Retinal pigment epithelial cell (primary cell): ENCODE results near the gene FOXR2.

ENCODE experiments used
- DNase-seq: peaks from one replicate; pipeline ENCODE4 v3.0.0-alpha.2; 2010; ENCODE audit warnings: low read depth
- H3K4me3 ChIP-seq: 2 replicates; pipeline ENCODE4 v1.5.1; 2011; ENCODE audit warnings: mild to moderate bottlenecking, low read length, control low read depth, moderate library complexity
- TF ChIP-seq, protein P1 (sequence below): conservative IDR thresholded peaks from 2 replicates; pipeline ENCODE4 v1.5.1; 2011; ENCODE audit warnings: low read depth, low read length, control low read depth, inconsistent platforms

FOXR2 gene

DNA sequence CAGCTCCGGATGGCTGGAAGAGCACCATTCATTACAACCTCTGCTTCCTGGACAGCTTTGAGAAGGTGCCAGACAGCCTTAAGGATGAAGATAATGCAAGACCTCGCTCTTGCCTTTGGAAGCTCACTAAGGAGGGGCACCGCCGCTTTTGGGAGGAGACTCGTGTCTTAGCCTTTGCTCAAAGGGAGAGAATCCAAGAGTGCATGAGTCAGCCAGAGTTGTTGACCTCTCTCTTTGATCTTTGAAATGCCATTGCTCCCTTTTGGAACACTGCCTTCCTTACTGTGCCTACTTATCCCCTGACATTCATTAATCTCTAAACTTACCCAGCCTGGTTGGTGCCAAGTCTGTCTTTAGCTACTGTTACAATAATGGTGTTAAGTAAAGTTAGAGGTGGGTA lies 1.2 kb downstream of the FOXR2 start:
- DNase-seq: no peak
- no peak overlapping the region for H3K4me3 ChIP-seq
- TF ChIP-seq, protein P1, sequence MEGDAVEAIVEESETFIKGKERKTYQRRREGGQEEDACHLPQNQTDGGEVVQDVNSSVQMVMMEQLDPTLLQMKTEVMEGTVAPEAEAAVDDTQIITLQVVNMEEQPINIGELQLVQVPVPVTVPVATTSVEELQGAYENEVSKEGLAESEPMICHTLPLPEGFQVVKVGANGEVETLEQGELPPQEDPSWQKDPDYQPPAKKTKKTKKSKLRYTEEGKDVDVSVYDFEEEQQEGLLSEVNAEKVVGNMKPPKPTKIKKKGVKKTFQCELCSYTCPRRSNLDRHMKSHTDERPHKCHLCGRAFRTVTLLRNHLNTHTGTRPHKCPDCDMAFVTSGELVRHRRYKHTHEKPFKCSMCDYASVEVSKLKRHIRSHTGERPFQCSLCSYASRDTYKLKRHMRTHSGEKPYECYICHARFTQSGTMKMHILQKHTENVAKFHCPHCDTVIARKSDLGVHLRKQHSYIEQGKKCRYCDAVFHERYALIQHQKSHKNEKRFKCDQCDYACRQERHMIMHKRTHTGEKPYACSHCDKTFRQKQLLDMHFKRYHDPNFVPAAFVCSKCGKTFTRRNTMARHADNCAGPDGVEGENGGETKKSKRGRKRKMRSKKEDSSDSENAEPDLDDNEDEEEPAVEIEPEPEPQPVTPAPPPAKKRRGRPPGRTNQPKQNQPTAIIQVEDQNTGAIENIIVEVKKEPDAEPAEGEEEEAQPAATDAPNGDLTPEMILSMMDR: no peak

DNA sequence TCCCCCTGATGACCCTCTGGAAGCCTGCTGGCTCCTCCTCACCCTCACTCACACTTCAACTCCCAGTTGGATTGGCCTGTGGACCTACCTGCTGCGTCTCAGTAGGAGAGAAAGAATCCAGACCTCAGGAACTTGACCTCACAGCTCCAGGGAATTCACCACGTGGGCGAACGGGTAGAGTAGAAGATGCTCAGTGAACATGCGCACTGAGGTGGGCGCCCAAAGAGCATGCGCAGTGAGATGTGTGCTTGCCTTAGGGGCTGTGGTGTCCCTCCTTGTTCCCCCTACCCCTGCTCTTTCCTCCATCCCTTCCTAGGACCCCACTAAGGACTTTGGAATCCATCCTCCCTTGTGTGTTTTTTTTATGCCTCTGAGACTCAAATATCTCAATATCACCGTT lies 12.9 kb downstream of the FOXR2 start:
- DNase-seq: no peak
- no peak overlapping the region for H3K4me3 ChIP-seq
- TF ChIP-seq, protein P1: no peak

DNA sequence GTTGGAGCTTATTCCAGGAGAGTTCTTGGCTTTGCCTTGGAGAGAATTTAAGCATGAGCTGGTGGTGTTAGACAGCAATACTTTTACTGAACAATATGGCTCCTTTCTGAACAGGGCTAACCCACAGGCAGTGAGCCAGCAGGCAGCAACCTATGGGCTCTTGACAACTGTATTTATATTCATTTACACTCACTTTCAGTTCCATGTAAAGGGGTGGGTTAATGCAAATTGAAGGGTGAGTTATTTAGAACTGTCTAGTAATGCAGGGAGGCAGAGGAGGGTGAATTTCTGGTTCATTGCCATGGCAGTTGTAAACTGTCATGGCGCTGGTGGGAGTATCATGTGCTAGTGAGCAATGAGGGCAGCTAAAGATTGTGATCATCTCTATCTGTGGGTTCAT lies 15.7 kb downstream of the FOXR2 start:
- DNase-seq: no peak
- TF ChIP-seq, protein P1: no peak
- H3K4me3 ChIP-seq: no peak overlapping the region

DNA sequence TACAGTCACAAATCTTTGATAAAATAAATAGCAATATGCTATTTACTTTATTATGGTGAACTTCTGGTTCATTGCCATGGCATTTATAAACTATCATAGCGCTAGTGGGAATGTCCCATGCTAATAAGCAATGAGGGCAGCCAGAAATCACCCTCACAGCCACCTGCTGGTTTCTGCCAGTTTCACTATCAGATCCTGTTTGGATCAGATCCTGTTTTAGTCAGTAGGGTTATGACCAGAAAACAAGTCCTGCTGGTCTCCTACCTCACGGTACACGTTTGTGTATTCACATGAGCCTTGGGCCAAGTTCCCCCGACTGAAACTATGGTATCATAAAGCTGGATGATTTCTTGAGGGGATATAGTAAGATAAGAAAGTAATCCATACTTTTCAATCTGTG lies 17.7 kb downstream of the FOXR2 start:
- no peak overlapping the region for H3K4me3 ChIP-seq
- TF ChIP-seq, protein P1: no peak
- no peak for DNase-seq

DNA sequence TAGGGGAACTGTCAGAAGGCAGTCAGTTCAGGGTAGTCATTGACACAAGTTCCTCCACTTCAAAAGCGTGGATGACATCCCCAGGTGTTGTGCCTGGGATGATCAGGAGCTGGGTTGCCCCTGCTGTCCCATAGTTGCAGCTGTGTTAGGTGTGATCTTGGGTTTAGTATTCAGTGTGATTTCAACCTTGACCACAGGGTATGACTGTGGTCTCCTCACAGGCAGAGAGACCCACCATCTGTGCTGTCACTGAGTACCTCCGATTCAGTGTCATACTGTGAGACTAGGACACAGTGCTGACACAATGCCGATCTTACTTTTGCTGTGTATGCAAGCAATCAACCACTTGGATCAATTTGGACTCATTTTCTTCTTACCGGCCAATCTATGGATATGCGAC lies 25.2 kb downstream of the FOXR2 start:
- DNase-seq: no peak

DNA sequence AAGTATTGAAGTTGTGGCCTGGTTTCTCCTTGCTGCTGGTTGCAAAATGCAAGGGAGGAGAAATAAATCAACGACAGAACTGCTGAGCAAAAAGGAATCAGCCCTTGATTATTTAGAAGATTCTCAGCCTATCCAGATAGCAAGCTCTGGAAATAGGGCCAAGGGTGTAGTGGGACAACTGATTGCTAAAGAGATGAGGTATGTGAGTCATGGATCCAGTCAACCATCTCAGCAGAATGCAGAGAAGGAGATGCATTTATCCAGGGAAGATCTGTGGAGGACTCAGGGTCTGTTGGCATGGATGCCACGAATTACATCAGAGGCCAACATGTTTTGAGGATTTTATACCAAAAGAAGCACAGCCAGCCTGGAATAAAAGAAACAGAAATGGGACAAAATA lies 36.7 kb downstream of the FOXR2 start:
- H3K4me3 ChIP-seq: no peak overlapping the region
- DNase-seq: no peak
- TF ChIP-seq, protein P1: no peak

More for the DNA sequence above, 25.2 kb downstream of the FOXR2 start:
- no peak overlapping the region for H3K4me3 ChIP-seq
- TF ChIP-seq, protein P1: no peak

DNA sequence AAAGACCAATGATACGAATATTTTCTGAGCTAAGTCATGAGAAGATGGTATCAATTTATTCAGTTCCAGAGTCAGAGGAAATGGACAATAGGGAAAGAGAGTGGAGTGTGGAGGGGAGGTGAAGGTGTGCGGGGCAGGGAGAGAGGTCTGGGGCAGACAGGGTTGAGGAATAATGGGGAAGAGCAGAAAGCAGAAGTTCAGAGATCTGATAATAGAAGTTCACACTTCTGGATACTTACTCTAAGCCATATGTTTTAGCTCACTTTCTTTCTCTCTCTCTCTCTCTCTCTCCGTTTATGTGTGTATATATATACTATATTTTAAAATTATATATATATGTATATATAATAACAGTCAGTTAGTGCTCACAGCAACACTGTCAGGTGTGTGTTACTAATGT lies 40.4 kb downstream of the FOXR2 start:
- no peak for DNase-seq
- no peak overlapping the region for H3K4me3 ChIP-seq
- TF ChIP-seq, protein P1: no peak
